ENCODE results near the gene KIF6.
A peak's percentile ranks its signal among the peaks of the same experiment; 100 is the strongest.
"Not testable (repeated sequence)": the region's sequence is repeated elsewhere in the genome, so short reads cannot be mapped to it uniquely, and the experiment has no call there.

Gene KIF6, protein sequence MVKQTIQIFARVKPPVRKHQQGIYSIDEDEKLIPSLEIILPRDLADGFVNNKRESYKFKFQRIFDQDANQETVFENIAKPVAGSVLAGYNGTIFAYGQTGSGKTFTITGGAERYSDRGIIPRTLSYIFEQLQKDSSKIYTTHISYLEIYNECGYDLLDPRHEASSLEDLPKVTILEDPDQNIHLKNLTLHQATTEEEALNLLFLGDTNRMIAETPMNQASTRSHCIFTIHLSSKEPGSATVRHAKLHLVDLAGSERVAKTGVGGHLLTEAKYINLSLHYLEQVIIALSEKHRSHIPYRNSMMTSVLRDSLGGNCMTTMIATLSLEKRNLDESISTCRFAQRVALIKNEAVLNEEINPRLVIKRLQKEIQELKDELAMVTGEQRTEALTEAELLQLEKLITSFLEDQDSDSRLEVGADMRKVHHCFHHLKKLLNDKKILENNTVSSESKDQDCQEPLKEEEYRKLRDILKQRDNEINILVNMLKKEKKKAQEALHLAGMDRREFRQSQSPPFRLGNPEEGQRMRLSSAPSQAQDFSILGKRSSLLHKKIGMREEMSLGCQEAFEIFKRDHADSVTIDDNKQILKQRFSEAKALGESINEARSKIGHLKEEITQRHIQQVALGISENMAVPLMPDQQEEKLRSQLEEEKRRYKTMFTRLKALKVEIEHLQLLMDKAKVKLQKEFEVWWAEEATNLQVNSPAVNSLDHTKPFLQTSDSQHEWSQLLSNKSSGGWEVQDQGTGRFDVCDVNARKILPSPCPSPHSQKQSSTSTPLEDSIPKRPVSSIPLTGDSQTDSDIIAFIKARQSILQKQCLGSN

DNA sequence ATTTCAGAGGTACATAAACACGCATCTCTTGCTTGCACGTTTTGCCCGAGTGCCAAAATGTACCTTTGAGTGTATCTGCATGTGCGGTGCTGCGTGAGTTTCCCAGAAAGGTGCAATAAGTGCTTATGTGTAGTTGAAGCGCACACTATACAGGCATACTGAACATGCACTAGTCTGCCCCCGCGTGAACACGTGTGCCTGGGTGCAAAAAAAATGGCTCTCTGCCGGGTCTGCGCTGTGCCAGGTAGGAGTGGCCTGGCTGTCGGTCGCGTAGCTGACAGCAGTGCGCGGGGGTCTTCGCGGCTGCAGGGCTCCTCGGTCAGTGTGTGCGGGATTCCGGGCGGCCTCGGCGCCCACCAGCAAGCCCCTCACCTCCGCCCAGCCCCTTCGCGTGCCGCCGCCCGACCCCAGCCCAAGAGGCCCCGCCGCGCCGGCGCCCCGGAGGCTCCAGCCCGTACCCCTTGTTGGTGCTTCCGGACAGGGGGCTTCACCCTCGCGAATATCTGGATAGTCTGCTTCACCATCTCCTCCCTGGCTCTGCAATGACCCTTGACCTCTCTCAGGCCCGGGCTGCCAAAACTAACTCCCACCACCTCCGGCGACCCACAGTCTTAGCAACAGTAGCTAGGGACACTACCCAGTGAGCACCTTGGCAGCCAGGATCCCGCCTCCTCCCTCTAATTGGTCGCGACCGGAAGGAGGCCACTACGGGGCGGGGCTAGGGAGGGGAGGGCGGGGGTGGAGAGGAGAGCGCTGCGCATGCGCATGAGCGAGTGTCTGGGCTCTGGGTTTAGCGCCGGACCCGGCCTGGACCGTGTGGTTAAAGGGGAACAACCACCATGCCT lies at the start of gene KIF6:
KIF6 (minus strand) TSS at position 622 of the 845 bp plus-strand sequence; CDS start at position 524, 98 bp downstream.
- peak; percentile 66 for DNase-seq (ENCODE audit: low read depth)

DNA sequence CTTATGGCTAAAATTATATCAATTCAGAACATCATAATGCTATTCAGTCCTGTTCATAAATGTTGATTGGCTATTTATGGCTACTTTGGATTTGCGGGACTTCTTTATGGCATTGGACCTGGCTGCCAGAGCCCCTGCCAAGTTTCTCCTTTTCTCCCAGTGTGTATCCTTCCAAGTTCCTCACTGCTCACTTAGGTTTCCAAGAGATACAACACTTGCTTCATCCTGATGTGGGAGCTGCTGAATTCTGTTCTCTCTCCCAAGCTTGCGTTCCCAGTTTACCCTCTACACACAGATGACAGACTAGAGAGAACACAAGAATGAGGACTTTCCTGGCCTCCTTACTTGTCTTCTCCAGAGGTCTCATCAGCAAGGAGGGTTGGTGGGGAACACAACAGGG lies 48.6 kb upstream of the KIF6 start:
- DNase-seq (ENCODE audit: low read depth): no peak

DNA sequence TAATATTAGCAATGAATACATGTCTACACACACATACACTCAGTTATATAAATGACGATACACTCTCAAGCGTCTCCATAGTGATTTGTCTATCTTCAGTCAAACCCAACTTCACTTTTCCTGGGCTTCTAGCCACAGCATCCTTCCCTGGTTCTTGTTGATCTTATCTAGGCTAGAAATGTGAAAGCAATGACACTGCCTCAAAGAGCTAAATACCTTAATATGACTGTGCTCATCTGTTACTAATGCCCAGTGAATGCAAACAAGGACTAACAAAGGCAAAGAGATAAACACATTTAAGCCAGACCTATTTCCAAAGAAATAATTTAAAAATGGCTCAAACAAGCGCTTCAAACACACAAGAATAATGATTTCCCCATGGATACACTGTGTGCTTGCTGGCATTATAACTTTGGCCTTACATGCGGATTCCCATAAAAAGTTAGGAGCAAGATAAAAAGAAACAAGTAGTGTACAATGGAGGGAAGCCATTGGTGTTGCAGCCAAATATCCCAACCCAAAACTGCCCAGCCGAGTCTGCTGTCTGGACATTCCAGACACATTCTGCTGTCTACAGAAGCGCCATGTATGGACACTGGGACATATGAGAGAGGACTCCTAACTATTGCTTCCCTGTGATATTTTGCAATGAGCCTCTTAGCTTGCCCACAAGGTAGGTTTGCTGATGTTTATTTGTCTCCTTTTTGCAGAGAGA lies 47.5 kb upstream of the KIF6 start:
- DNase-seq (ENCODE audit: low read depth): no peak

DNA sequence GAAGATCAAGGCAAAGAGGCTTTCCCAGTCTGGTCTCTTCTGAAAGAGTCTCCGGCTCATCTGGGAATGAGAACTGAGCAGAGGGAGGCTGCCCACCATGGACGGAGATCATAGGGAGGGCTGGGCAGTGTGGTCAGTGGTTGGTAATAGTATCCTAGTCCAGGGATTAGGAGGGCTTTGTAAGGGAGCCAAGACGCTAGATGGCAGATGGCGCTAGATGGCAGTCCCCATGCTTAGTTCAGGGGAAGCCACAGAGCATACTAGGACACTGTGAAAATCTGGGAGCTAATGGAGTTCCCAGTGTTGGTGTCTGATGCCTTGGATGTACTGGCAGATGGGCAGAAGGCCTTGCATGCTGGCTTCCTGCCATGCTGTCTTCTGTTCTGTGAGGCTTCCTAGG lies 45.2 kb upstream of the KIF6 start:
- no peak for DNase-seq (ENCODE audit: low read depth)

DNA sequence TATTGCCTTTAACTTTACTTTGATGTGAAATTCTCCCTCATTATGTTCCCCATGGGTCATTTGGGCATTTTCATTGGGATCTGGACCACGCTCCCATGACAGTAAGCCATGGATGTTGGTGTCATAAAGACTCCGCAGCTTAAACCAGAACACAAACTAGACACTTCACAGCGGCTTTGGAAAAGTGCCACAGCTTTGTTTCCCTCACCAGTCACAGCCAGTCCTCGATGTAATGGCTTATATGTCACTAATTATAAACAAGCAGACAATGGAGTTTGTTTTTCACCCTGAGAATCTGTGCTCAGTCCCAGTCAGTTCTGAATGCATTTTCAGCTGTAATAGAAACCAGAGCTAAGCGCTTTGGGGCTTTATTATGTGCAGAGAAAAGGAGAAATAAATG lies 43.8 kb upstream of the KIF6 start:
- no peak for DNase-seq (ENCODE audit: low read depth)

DNA sequence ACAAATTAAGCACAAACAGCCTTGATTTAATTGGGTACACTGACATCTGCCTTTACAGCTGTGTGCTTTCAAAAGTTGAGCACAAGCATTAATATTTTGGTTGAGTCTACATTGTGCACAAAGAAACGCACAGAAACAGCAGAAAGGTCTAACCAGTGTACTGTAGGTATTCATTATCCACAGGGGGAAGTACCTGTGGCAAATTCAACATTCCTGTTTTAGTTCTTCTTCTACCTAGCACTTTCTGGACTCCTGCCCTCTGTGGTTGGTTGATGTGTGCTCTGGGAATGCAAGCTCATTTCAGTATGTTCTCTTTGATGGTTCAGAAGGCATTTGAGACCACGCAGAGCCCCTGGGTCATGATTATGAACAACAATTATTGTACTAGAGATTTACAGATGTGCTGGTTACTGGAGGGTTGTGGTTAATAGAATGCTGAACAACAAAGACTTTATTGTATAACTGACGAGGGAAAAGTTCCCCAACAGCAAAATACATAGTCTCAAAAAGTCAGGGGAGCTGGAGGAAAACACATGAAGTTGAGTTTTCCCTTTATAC lies 40.4 kb upstream of the KIF6 start:
- no peak for DNase-seq (ENCODE audit: low read depth)

DNA sequence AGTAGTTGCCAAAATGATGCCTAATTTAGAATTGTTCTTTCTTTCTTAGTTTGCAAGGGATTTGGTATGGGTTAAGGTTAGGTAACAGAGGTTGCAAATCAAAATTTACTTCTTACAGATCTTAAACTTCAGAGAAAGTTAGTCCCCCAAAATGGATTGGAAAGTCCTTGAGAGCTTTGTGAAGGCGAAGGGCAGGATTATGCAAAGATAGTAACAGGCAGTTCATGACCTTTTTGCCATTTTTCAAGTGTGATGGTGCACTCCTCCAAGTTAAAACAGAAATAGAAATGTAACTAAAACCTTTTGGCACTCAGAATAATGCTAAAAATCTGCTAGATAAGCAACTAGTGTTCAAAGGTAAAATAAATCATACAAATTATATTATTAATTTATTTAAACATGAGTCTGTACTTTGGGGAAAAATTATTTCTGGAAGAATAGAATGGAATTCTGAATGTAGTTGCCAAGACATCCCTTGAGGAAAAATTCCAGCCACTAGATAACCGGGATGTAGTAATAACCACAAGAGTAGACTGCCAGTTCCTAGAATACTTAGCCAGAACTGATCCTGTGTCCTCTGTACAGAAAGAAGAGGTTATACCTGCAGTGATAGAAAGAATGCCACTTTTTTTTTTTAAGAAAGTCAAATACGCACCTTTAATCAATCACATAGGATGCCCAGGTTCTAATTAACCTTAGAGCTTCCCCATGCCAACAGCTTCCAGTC lies 35.2 kb upstream of the KIF6 start:
- no peak for DNase-seq (ENCODE audit: low read depth)

DNA sequence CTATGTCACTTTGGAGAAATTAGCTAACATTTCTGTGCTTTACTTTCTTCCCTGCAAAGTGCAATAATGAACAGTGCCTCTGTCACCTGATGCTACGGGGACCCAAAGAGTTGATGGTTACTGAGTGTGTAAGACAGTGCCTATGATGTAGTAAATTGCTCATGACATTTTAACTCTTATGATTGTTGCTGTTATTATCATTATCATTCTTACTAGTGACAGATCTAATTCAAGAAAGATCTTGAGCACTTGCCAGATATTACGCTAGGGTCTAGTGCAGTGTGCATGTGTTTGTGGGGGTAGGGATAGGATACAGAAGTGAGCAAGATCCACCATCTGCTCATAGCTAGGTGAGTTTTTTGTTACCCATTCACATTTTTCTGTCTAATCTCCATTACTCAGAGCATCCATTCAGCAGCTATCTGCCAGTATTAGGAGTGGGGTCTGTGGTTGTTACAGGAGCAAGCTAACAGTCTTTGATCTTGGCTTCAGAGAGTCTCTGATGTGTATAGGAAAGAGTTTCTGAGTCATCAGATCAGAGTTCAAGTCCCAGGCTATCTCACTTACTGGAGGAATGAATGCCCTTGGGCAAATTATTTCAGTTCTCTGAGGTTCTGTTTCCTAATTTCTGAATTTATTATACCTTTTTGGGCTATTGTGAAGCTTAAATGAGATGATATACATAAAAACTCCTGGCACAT lies 33.8 kb upstream of the KIF6 start:
- DNase-seq (ENCODE audit: low read depth): no peak

DNA sequence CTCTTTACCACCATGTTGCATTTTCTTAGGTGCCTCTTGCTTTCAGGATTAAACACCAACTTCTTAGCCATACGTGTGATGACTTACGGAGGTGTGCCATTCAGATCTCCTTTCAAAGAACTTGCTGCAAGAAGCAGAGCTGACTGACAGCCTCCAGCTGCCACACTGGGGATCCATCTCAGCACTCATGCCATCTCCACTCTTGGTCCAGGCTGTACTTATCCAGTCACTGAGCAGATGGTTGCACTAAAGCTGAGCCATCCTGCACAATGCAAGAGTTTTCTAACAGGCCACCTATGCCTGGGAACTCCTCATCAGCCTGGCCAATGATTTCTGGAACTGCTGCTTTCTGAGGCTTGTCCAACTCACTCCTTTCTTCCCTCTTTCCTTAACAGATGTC lies 31.4 kb upstream of the KIF6 start:
- no peak for DNase-seq (ENCODE audit: low read depth)

DNA sequence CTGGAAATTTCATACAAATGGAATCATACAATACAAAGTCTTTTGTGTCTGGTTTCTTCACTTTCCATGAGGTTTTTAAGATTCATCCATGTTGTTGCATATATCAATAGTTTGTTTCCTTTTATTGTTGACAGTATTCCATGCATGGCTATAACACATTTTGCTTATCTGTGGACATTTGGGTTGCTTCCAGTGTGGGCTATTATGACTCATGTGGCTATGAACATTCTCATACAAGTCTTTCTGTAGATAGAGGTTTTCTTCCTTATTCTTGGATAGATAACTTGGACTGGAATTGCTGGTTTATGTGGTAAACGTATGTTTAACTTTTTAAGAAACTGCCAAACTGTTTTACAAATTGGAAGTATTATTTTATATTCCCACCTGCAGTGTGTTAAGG lies 30.0 kb upstream of the KIF6 start:
- no peak for DNase-seq (ENCODE audit: low read depth)

DNA sequence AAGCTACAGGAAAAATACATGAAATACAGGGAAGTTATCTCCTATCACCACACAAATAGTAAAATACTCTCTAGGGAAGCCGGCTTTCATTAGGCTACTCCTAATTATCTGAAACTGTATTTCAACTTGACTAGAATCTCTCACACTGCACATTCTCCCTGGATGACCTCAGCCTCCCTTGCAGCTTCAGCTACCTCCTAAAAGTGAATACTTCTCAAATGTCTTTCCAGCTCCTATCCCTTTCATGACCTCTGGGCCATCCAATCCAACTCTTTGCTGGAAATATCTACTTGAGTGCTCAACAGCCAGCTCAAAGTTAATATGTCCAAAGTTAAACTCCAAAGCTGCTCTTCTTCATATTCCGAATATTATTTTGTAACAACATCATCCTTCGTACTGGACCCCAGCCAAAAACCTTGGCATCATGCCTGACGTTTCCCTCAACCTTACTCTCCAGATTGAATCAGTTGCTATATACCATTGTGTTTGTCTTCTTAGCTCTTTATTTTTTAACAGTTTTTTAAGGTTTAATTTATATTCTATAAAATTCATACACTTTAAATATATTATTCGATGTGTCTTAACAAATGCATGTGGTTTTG lies 29.4 kb upstream of the KIF6 start:
- DNase-seq (ENCODE audit: low read depth): no peak

DNA sequence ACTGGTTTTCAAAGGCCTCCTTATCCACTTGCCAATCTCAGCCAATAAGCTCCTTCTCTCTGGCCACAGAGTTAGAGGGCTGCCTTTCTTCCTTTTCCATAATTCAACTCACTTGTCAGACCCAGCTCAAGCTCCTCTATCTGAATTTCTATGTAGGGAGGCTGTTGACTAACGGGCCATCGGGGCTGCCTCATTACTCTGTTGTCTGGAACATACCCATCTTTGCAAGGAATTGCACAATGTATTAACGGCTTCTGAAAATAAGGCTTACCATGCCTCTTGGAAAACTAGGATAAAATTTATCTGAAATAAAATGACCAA lies 28.5 kb upstream of the KIF6 start:
- DNase-seq (ENCODE audit: low read depth): no peak

DNA sequence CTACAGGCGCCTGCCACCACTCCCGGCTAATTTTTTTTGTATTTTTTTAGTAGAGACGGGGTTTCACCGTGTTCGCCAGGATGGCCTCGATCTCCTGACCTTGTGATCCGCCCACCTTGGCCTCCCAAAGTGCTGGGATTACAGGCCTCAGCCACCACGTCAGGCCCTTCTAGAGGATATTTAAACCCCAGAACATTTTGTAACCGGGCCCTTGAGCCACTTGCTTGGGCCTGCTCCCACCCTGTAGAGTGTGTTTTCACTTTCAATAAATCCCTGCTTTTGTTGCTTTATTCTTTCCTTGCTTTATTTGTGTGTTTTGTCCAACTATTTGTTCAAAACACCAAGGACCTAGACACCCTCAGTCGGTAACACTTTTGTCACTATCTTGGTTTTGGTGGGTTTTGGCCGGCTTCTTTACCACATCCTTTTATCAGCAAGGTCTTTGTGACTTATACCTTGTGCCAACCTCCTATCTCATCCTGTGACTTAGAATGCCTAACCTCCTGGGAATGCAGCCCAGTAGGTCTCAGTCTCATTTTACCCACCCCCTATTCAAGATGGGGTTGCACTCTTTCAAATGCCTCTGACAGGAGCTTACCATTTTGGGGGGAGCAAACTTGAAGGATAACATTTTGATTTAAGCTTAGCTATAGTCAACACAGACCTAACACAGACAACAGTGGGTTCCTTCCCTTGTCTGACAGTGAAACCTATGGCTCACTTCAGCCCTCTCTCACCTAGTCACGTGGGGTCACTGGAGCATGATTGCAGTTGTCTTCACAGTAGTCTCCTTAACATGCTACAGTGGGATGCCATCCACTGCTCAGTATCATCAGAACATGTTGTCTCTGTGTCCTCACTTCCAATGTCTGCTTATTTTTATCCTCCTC lies 27.9 kb upstream of the KIF6 start:
- DNase-seq (ENCODE audit: low read depth): no peak

DNA sequence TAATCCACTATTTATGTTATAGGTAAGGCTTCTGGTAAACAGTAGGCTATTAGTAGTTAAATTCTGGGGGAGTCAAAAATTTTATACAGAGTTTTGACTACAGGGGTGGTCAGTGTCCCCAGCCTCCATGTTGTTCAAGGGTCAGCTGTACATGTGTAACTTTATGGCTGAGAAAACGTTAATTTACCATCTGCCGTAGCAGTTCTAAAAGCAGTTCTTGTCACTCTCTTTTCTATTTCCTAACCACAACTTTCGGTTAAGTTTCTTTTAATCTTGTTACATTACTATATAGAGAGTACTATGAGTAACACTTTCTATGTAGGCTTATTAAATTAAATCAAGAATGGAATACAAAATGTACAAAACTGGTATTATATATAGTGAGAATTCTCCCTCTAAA lies 21.6 kb upstream of the KIF6 start:
- no peak for DNase-seq (ENCODE audit: low read depth)

DNA sequence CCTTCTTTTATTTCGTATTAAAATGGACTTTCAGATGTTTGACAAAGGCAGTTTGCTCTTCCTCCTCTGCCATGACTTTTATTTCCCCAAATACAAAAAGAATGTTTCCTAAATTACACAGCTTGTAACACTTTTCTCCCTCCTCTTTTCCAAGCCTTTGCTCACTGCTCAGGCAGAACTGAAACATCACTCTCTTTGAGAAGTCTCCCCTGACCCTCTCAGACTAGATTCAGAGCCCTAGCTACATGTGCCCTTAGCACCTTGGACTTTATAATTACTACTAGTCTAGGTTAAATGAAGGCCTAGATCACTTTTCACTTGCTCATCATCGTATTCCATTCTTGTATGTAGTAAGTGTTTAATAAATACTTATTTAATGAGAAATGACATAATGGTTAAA lies 8.5 kb upstream of the KIF6 start:
- no peak for DNase-seq (ENCODE audit: low read depth)

DNA sequence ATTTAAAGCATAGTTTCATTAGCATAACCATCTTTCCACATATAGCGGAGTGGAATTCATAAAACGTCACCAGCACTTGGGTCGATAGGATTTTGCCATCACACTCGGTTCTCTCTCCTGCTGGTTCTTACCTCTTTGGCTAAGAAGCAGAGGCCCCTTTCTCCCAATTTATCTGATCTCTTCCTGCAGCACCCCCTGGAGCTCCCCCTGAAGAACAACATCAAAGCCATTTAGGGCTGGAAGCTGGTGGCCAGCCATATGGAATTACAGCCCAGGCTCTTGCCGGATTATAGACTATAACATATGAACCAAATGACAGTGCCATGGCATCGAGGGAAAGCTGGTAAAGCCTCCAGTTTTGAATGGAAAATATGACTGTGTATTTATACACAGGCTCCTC lies 6.4 kb upstream of the KIF6 start:
- DNase-seq (ENCODE audit: low read depth): no peak

DNA sequence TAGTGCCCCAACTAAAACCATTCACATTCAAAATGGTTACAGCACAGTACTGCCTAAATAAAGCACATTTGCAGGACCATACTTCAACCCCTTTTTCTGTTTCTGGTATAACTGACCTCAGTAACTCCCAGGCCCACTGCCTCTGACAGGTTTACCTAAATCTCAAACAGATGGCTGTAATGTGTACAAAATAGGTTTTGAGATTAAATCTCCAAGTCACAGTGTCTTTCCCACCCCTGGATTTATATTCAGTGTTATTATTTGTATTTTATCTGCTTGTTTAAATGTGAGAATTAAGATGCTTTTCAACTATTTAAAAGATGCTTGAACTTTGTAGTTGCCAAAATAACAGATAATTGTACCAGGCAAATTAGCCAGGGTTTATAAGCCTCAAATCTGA lies 4.7 kb upstream of the KIF6 start:
- no peak for DNase-seq (ENCODE audit: low read depth)

DNA sequence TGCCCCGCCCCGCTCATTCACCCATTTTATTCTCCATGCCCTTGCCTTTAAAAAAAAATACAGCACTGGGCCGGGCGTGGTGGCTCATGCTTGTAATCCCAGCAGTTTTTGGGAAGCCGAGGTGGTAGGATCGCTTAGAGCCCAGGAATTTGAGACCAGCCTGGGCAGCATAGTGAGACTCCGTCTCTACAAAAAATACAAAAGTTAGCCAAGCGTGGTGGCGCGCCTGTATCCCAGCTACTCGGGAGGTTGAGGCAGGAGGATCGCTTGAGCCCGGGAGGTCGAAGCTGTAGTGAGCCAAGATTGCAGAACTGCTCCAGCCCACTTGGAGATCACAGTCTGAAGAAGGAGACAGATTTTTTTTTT lies 407 bp upstream of the KIF6 start:
- DNase-seq (ENCODE audit: low read depth): no peak

DNA sequence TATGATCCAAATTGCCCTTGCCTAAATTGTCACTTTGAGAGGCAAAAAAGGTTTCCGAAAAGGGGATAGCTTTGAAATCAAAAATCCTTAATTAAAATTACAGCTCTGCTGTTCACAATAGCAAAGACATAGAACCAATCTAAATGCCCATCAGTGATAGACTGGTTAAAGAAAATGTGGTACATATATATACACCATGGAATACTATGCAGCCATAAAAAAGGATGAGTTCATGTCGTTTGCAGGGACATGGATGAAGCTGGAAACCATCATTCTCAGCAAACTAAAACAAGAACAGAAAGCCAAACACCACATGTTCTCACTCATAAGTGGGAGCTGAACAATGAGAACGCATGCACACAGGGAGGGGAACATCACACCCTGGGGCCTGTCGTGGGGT lies 1.9 kb downstream of the KIF6 start:
- DNase-seq (ENCODE audit: low read depth): not testable (repeated sequence)
